ENCODE data around the gene ATF3. TPM values are rescaled to one million over a fixed set of nuclear protein-coding genes. Genes with fewer than 3 reads are reported as not detected.

ATF3 gene
- total and polyA plus RNA-seq, 11 donors = 4.6 to 74.5 (median 17.8) TPM

DNA sequence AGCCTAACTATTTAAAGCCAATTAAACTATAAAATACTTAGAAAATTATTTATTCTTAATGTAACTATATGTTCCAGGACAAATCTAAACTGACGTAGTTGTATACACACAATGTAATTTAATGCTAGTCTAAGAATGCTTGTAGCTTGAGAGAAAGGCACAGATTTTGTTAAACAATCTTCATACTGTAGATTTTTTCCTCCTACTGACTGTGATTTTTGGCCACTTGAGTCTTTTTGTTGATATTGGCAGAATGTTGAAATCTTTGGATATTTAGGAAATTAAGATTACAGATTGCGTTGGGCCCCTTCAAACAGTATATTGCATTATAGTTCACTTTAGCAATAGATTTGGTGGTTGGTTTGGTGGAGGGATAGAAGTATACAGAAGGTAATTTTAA is 40.5 kb downstream of the ATF3 start:
- Histone ChIP-seq H3K4me1 (peaks cover 0 to 26% (median 1%) of the 10 kb centered on the region in 12 donors), H3K27me3 (no peaks in the 10 kb centered on the region), H3K4me3 (no peak overlapping the region), H3K36me3 (no peaks in the 10 kb centered on the region), H3K27ac (no peak overlapping the region), H3K9me3 (no peaks in the 10 kb centered on the region)
- intact Hi-C loops (cut with DNase I) = no loop called here
- DNase-seq = no peak
- ATAC-seq = no peak
- 71 to 77% (median 76%) methylated on average over 2 of the region's 2 CpGs for WGBS, 4 donors
- TF ChIP-seq POLR2A (IDR thresholded peaks at IDR 0.05) = no peak
- TF ChIP-seq, protein P1, sequence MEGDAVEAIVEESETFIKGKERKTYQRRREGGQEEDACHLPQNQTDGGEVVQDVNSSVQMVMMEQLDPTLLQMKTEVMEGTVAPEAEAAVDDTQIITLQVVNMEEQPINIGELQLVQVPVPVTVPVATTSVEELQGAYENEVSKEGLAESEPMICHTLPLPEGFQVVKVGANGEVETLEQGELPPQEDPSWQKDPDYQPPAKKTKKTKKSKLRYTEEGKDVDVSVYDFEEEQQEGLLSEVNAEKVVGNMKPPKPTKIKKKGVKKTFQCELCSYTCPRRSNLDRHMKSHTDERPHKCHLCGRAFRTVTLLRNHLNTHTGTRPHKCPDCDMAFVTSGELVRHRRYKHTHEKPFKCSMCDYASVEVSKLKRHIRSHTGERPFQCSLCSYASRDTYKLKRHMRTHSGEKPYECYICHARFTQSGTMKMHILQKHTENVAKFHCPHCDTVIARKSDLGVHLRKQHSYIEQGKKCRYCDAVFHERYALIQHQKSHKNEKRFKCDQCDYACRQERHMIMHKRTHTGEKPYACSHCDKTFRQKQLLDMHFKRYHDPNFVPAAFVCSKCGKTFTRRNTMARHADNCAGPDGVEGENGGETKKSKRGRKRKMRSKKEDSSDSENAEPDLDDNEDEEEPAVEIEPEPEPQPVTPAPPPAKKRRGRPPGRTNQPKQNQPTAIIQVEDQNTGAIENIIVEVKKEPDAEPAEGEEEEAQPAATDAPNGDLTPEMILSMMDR (IDR thresholded peaks at IDR 0.05) = no peak

DNA sequence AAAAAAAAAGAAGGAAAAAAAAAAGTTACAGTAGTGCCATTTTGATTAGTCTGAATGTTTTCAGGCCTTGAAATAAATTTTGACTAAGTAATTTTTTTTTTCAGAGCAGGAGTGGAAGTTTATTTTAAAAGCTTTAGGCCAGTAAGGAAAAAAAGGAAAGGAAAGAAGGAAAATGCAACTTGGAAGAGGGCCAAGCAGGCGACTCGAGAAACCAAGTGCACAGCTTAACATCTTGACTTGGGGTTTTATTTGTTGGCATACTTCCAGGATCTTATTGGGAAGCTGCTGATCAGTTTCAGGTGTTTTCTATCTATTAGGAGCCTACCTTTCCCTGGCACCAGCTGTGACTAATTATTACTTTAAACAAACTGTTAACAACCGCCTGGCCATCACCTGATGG is 41.7 kb downstream of the ATF3 start:
- Histone ChIP-seq H3K4me3 (no peak overlapping the region), H3K4me1 (peaks cover 0 to 20% (median 0%) of the 10 kb centered on the region in 12 donors), H3K9me3 (no peaks in the 10 kb centered on the region), H3K27ac (no peak overlapping the region), H3K27me3 (no peaks in the 10 kb centered on the region), H3K36me3 (no peaks in the 10 kb centered on the region)
- intact Hi-C loops (cut with DNase I) = loop anchor here in 1 of 10 donors (10.0 kb wide), 1 partner anchor 345 kb away; no protein-coding TSS in a partner anchor
- no peak for ATAC-seq
- WGBS, 4 donors = 45 to 59% (median 49%) methylated on average over 3 of the region's 3 CpGs
- no peak for DNase-seq
- TF ChIP-seq POLR2A (IDR thresholded peaks at IDR 0.05) = no peak
- TF ChIP-seq, protein P1 (IDR thresholded peaks at IDR 0.05) = no peak

DNA sequence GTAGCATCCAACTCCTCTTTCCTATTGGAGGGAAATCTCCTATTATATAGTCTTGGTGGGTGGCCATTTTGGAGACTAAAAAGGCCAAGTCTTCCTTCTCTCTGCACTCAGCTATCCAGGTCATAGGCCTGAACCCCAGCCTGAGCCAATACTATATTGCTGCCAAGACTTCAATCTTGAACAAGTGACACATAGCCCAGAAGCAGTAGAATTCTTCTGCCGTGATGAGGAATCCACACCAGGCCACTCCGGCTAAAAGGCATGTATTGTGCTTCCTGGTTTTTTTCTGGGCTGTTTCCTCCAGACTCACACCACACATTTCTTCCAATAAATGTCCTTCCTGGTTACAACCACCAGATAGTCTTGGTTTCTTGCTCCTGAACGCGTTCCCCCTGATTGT is 43.0 kb downstream of the ATF3 start:
- ATAC-seq (peak in 1 of 4 donors; percentile 45), DNase-seq (no peak)
- TF ChIP-seq, protein P1 (IDR thresholded peaks at IDR 0.05) = no peak
- TF ChIP-seq POLR2A (IDR thresholded peaks at IDR 0.05) = no peak
- no peaks in the 10 kb centered on the region for H3K36me3 ChIP-seq
- no peak overlapping the region for H3K4me3 ChIP-seq
- H3K27ac ChIP-seq = no peak overlapping the region
- no peaks in the 10 kb centered on the region for H3K27me3 ChIP-seq
- WGBS, 4 donors = 48 to 73% (median 54%) methylated on average over 4 of the region's 4 CpGs
- H3K4me1 ChIP-seq = peaks cover 0 to 20% (median 0%) of the 10 kb centered on the region in 12 donors
- intact Hi-C loops (cut with DNase I) = loop anchor here in 1 of 10 donors (10.0 kb wide), 1 partner anchor 343 kb away; no protein-coding TSS in a partner anchor
- H3K9me3 ChIP-seq = no peaks in the 10 kb centered on the region

DNA sequence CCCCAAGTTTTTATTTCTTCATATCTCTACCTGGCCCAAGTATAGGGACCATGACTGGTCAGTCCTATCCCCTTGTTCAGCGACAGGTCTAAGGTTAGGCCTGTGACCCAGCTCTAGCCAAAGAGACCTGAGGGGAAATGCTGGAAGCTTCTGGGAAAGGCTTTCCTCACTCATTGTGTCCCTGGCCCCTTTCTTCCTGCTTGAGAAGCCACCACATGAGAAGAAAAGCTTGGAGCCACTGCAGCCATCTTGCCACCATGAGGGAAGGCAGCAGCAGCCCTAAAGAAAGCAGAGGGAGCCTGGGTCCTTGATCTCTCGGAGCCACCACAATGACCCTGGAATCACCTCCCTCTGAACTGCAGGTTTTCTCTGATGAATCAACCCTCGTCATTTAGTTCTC is 43.4 kb downstream of the ATF3 start:
- TF ChIP-seq, protein P1 (IDR thresholded peaks at IDR 0.05) = no peak
- no peak for TF ChIP-seq POLR2A (IDR thresholded peaks at IDR 0.05)
- H3K4me1 ChIP-seq = peaks cover 0 to 20% (median 0%) of the 10 kb centered on the region in 12 donors
- DNase-seq = no peak
- no peaks in the 10 kb centered on the region for H3K27me3 ChIP-seq
- WGBS, 4 donors = 96 to 99% (median 98%) methylated on average over 3 of the region's 3 CpGs
- no peak for ATAC-seq
- no peaks in the 10 kb centered on the region for H3K9me3 ChIP-seq
- intact Hi-C loops (cut with DNase I) = loop anchor here in 1 of 10 donors (10.0 kb wide), 1 partner anchor 343 kb away; no protein-coding TSS in a partner anchor
- H3K4me3 ChIP-seq = no peak overlapping the region
- no peaks in the 10 kb centered on the region for H3K36me3 ChIP-seq
- H3K27ac ChIP-seq = no peak overlapping the region
